Dedifferentiated amniotic fluid mesenchymal stem cell (primary cell): Measurements from ENCODE around the gene SCNN1A.
A peak's percentile ranks its signal among the peaks of the same experiment; 100 is the strongest.

Source experiments
- DNase-seq: peaks from one replicate; pipeline ENCODE4 v3.0.0-alpha.2; 2016; ENCODE audit errors: extremely low spot score

SCNN1A gene

DNA sequence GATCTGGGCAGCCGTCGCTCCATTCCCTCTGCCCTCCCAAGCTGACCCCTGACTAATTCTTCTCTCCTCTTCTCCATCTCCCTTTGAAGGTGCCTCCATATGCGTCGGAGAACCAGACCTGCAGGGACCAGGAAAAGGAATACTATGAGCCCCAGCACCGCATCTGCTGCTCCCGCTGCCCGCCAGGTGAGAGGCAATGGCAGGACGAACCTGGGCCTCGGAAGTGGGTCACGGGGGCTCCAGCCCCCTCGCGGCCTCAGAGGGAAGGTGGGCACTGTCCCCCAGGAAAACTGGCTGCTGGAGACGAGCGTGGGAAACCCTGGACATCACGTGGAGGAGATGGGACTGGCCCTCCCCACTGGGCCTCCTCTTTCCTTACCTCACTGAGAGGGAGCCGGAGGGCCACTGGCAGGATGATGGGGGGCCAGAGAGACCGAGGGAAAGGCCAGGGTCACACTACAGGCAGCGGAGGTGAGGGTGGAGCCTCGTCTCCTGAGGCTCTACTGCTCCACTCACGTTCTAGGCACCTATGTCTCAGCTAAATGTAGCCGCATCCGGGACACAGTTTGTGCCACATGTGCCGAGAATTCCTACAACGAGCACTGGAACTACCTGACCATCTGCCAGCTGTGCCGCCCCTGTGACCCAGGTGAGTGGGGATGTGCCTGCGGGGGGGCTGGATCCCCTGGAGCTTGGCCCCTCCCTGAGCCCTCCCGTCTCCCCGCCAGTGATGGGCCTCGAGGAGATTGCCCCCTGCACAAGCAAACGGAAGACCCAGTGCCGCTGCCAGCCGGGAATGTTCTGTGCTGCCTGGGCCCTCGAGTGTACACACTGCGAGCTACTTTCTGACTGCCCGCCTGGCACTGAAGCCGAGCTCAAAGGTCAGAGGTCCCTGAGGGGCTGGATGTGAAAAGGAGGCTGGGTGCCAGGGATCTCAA lies 9.4 kb upstream of the SCNN1A start:
- no peak for DNase-seq

DNA sequence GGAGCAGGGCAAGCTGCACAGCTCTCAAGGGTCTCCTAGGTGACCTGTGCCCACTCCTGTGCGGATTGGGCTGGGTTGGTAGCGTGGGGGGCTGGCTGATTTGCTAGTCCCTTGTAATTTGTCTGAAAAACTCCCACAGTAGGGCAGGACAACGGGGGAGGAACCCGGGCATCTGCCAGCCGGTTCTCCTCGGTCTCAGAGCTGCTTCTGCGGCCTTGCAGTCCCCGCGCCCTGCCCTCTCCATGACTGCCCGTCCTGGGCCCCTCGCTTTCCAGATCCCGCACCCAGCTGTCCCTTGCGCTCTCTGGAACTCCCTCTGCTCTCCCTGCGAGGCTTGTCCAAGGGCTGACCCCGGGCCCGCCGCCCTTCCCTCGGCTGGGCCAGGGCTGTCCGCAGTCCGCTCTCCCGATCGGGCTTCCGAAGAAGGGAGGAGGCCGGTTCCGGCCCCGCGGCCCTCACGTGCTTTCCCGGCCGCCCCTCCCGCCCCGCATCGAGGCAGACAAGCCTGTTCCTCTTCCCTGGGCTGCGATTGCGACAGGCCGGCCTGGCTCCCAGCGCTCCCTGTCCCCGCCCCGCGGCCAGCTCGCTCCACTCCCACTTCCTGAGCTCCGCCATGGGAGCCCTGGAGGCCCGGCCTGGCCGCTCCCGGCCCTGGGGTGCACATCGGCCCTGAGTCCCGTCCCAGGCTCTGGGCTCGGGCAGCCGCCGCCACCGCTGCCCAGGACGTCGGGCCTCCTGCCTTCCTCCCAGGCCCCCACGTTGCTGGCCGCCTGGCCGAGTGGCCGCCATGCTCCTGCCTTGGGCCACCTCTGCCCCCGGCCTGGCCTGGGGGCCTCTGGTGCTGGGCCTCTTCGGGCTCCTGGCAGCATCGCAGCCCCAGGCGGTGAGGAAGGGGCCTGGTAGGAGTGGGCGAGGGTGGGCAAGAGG lies 8.5 kb upstream of the SCNN1A start, which contains the start of gene LTBR:
Gene LTBR (plus strand): TSS at position 591 of the 927 bp plus-strand sequence. CDS start 197 bp downstream, at position 788.
- DNase-seq, result peak; percentile 90

DNA sequence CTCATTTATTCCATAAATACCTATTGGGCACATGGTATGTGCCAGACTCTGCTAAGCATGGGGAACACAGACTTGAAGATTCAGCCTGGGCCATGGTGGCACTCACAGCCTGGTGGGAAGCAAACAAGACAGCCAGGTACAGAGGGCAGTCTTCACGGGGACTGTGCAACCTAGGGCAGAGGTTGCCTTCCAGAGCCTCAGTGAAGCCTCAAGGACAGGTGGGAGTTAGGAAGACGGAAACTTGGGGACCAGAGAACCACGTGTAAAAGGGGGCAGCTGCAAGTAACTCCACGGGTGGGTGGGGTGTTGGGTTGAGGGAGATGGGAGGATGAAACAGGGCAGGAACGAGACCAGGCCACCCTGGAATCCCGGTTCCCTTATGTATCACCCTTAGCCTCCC lies 7.6 kb upstream of the SCNN1A start:
- no peak for DNase-seq

DNA sequence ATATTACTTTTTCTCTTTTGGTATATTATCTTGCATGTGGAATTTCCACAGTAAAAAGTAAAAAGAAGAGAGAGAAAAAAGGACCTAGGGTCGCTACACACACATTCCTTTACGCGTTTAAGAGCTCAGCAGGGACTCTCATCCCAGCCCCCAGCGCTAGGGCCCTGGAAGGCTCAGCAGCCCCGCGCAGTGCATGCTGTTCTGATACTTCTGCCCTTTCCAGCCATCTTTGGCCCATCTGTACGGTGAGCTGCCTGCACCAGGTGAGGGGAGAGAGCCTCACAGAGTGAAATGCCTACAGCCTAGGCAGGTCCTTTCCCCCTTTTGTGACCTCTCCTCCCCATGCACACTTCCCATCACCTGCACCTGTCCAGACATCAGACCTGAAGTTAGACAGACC lies 7.0 kb upstream of the SCNN1A start:
- DNase-seq, result no peak

DNA sequence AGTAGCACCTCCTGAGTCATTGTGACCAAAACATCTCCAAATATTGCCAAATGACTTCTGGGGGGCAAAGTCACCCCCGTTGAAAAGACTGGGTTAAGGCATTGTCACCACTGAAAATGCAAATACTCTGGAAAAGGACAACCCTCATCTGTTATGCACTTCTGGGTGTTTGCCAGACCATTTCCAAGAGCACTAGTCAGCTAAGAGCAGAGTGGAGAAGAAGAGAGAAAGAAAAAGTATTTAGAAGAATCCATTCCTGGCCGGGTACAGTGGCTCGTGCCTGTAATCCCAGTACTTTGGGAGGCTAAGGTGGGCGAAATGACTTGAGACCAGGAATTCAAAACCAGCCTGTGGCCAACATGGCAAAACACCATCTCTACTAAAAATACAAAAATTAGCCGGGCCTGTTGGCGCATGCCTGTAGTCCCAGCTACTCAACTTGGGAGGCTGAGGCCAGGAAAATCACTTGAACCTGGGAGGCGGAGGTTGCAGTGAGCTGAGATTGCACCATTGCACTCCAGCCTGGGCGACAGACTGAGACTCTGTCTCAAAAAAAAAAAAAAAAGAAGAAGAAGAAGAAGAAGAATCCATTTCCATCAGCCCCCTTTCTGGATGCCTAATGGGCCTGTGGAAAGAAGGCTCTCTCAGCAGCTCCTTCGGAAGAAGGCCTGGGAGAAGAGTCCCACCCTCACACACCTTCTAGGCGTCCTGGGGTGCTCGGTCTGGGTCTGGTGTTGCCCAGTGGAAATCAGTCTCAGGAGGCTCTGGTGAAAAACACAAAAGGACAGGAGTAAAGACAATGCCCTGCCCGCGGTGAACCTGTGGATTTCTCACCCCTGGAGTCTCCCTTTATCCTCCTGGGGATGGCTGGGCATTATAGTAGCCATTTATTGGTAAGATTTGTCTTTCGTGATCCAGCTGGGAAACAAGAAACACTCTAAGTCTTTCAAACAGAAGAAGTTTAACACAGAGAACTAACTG lies 5.1 kb upstream of the SCNN1A start:
- peak; percentile 27 for DNase-seq

DNA sequence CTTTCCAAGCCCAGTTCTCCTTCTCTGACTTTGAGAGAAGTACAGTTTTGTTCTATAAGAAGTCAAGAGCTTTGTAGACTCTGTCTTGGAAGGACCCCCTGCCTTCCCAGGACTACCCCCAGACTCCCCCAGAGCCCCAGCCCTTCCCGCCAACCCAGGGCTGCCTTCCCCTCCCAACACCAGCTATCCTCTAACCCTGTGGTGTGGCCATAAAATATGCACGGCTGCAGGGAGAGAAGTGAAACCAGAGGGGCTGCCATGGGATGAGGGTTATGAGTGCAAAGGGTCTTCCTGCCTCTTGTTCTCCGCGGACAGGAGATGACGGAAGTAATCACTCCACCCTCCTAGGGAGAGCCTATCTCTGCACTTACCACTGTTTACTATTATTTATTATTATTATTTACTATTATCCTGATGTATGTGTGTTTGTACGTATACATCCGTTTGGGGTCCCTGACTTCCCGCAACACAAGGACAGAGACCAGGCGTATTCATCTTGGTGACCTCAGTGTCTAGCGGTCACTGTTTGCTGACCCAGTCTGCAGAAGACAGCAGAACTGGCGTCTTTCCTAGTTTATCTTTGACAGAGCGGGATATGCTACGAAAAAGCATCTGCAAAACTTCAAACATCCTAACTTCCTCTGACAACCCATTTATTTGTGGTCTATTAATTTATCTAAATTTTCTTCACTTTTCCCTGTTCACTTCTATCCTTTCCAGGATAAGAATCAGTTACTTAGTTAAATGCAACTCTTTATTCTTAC lies 3.5 kb upstream of the SCNN1A start:
- no peak for DNase-seq

DNA sequence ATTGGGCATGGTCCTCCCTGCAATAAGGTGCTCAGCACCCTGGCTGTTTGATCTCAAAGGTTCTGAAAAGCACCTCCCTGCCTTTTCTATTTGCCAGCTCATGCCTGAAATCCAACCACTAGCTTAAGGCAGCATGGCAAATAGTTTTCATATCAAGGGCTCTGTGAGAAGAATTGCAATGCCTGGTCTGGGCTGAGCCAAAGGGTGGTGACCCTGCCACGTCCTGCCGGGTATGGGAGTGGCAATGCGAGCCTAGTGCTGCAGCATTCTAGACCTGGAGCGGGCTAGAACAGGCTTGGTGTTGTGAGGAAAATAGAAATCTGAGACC lies 2.3 kb upstream of the SCNN1A start:
- no peak for DNase-seq

DNA sequence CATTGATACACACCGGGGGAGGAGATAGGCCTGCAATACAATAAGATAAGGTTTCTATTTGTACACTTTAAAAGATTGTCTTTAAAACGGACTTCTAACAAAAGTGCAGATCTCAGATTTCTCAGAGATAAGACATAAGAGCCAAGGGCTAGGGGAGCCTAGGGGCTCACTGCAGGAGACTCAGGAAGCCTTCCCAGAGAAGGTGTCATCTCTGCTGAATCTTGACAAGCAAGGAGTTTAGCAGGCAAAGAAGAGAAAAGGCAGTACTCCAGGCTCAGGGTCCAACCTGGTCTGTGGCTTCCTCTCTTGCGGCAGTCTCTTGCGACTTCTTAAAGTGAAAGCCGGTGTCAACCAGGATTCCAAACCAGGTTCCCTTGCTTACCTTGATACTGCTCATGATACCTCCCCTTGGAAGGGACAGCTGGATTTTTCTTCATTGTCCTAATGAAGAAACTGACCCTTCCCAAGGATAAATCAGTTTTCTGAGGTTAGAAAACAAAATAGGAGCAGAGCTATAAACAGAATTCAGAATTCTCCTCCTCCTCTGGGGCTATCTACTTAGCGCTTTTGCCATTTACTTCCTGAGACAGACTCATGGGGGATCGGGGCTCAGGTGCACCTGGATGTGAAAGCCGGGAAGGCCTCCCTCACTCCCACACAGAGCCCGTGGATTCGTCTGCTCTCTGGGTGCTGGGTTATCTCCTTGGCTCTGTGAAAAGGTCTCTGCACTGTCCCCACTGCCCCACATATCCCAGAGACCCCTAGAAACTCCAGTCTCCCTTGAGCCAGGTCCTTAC lies 1.7 kb upstream of the SCNN1A start:
- DNase-seq, result no peak

DNA sequence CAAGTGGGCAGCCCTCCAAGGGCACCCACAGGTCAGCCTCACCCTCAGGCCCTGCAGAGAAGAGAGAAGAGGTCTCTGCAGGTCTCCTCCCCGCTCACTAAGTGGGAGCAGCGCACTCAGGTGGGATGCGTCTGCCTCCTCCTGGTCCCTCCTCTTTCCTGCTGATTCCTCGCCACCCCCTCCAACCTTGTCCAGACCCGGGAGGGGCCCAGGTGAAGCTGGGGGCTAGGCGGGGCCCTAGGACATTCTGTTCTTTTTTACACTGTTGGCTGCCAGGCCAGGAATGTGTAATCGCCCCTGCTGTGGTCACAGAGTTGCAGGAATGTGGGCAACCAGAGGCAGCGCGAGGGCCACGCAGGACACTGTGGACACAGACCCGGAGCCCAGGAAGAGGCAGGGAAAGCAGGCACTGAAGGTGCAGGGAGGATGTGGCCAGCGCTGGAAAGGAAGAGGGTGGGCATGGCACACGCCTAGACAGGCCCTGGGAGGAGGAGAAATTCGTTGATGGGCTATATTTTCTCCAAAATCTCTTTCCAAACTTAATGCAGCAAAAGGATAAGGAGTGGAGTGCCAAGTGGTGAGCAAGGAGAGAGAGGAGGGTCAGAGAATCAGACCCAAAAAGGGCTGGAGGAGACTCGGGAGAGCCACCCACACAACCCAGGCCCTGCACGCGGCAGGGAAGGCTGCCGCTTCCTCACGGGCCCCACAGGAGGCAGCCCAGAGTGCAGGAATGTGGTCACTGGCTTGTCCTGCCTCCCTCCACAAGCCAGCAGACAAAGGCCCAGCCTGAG lies 911 bp upstream of the SCNN1A start:
- no peak for DNase-seq

DNA sequence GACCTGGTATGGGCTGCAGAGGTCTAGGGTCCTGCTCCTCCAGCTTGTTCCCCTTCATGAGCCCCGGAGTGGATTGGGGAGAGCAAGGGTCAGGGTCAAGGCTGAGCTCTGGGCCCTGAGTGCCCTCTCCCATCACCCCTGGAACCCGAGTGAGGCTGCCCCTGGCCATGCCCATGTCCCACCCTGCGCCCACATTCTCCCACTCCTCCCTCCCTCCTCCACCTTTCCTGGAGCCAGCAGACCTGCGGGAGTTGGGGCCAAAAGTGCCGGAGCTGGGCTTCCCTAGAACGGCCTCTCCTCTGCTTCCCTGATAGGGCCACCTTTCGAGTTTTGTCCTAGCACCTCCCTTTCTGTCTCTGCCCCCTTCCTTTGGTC lies 590 bp downstream of the SCNN1A start:
- DNase-seq, result no peak

DNA sequence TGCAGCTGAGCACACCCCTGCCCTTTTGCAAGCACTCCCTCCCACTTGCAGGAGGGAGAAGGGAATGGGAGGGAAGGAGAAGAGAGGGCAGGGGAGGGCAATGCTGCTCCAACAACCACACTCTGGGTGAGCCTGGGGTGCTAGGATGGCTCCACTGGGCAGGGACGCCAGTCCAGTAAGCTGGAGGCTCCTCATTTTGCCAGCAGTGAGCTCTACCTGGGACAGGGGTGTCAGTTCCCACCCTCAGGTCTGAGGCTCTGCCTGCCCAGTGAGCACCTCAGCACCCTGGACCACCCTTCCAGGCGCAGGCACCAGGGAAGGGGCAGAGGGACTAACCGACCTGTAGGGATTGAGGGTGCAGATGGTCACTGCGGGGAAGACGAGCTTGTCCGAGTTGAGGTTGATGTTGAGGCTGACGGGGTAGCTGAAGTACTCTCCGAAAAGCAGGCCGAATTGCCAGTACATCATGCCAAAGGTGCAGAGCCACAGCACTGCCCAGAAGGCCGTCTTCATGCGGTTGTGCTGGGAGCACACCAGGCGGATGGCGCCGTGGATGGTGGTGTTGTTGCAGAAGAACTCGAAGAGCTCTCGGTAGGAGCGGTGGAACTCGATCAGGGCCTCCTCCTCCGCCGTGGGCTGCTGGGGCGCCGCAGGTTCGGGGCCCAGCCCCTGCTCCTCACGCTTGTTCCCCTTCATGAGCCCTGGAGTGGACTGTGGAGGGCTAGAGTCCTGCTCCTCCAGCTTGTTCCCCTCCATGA lies 1.2 kb downstream of the SCNN1A start:
- no peak for DNase-seq

DNA sequence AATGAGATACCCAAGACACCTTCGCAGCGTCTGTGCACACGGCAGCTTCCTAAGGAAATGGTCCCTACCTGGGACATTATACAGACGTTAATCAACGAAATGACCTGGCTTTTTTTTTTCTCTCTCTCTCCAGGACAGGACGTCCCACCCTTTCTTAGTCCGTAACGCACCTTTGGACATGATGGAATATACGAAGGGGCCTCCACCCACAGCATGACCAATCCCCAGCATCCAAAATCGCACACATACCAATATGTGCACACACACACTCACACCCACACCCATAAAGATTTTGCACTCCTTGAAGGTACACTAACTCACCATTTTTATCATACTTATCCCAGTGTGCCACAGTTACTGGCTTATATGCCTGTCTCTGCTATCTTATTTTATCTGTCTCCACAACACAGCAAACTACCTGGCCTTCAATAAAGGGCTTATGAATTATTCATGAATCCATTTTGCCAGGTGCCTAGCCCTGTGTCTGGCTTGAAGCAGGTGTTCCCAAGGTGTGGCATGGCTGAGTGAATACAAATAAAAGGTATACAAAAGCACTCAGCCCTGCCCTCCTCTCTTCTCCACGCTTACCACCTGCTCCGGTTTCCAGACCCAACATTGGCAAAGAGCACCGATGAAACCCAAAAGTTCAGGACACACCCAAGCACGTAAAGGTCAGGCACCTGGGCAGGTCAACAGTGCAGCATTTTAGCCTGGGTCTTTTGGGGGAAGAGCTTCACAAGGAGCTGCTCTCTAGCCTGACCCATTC lies 2.2 kb downstream of the SCNN1A start:
- no peak for DNase-seq

DNA sequence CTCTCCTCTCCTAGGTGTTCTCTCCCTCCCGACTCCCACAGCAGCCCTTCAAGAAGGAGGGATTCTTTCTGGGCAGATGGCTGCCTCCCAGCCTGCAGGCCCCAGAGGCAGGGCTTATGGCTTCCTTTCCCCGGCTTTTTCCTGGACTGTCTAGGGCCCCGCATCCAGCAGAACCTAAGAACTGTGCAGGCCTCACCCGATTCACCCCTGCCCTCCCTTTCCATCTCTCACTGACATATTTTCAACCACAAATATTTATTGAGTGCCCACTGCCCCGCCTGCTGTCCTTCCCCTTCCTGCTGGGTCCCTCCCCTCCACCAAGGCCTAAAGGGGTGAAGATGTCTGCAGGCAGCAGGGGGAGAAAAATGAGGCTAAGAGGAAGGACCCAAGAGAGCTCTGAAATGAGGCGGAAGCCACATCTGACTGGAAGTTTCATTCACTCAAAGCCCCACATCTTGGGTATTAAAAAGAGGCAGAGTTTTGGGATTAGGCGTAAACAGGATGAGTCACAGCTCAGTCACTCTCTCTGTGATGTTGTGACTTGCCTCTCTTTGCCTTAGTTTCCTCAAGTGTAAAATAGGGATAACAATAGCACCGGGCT lies 2.9 kb downstream of the SCNN1A start:
- DNase-seq, result peak; percentile 49

DNA sequence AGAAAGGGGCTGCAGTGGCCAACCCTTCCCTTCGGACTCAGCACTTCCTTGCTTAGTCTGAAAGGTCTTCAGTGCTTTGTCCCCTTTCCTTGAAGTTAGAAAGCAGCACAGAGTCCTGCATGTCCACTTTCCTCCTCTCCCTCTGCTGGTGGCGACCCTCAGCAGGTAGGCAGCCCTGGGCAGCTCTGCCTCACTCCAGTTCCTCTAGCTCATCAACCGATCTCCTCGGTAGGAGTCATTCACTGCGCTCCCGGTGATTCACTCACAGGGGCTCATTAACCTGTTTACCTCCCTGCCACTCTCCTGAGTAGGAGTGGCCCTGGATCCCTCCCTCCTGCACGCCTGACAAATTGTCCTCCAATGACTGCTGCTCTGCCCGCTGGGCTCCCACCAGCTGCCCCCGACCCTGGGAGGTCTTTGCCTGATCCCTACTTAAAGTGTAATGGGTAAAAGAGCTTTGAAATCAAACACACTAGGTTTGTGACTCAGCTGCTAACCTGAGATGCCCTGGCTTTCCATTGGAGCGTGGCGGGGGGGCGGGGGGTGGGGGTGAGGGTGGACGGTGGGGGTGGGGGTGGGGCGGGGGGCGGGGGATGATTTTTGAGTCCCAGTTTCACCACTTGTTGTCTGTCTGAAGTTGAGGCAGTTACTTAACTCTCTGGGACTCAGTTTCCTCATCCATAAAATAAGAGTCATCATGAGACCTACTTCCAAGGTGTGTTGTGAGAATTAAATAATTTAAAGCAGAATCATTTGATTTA lies 4.2 kb downstream of the SCNN1A start:
- no peak for DNase-seq

DNA sequence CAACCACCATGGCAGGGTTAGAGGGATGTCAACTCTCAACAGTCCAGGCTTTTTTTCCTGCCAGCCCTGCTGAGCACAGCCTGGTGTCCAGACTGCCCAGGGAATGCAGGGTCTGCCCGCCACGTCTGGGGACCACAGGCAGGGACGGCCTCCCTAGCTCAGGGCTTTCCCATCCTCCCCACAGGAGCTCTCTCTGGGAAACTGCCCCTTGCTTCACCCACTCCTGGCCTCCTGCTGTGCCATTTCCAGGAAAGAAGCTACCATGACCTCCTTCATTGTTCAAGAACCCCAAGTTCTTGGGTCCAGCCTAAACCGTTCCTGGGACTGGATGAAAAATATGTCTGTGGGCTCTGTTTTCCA lies 4.8 kb downstream of the SCNN1A start:
- DNase-seq, result no peak

DNA sequence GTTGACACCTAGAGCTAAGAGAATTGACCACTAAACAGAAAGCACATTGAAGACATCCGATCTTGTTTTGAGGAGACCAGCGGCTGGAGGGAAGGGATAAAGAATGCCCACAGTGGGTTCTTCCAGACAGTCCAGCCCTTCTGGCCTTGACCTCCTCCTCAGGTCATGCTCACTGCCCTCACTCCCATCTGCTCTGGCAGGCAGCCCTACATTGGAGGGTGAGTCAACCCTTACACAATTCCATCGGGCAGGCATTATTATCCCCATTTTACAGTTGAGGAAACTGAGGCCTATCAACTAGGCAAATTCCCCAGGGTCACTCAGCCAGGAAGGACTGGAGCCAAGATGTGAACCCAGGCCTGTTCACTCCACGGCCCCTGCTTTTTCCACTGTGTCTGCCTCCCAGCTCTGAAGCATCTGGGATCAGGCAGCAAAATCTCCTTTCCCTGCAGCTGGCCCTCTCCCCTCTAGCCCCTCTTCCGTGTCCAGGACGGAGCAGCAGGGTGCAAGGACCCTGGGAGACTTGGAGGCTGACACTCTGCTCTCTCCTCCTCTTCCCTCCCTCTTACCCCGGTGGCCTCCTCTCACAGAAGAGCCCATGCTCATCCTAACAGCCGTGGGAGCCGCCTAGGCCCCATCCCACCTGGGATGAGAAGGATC lies 5.3 kb downstream of the SCNN1A start:
- no peak for DNase-seq
